ENCODE results near the gene MCTP1. TPM values are rescaled to one million over a fixed set of nuclear protein-coding genes. Genes with fewer than 3 reads are reported as not detected.

MCTP1 gene
- total and polyA plus RNA-seq, 9 of the 15 experiments (the other 6 are each of a cell fraction or from before 2014, with no cell fraction given): 0.04 to 0.93 (median 0.06) TPM; not detected in 4

GRCh38 chr5:95149387-95149786 is 135.5 kb downstream of the MCTP1 start:
- POLR2A ChIA-PET: interaction anchor here (0.8 kb wide), 1 partner anchor 10 kb away, joined by 4 read pairs; no protein-coding TSS in a partner anchor
- Histone ChIP-seq H3K4me2 (ENCODE audit: insufficient read depth, low read length) (no peak overlapping the region), H2AFZ (ENCODE audit: low read depth, low read length) (no peak overlapping the region), H3K36me3 (ENCODE audit: control insufficient read depth, insufficient read depth, low read length) (no peaks in the 10 kb centered on the region), H3K4me1 (replicated peaks in 1 of 2; ENCODE audit: control insufficient read depth in 2 of 2, insufficient read depth in 2 of 2, low read length in 2 of 2) (no peaks in the 10 kb centered on the region), H3K27ac (ENCODE audit: extremely low read depth, low read depth, low read length) (no peak overlapping the region), H3K9me1 (ENCODE audit: control insufficient read depth, insufficient read depth, low read length) (no peaks in the 10 kb centered on the region), H3K4me3 (no peak overlapping the region), H3K27me3 (ENCODE audit: control insufficient read depth in 2 of 2, insufficient read depth in 2 of 2, low read length in 2 of 2) (no peaks in the 10 kb centered on the region), H3K79me2 (ENCODE audit: control insufficient read depth, insufficient read depth, low read length) (no peaks in the 10 kb centered on the region), H3K9me3 (replicated peaks; ENCODE audit: control insufficient read depth, insufficient read depth, low read depth, low read length) (no peaks in the 10 kb centered on the region), H4K20me1 (replicated peaks; ENCODE audit: control insufficient read depth, insufficient read depth, low read length) (no peaks in the 10 kb centered on the region), H3K9ac (ENCODE audit: insufficient read depth in 1 of 2, low read depth in 2 of 2, low read length in 2 of 2) (no peak overlapping the region; a peak in 1 of 4 replicates)
- no peak for FAIRE-seq
- ATAC-seq: no peak
- CTCF ChIA-PET (ENCODE audit: low intra/inter-chr PET ratio): no interaction called here
- WGBS (ENCODE audit: insufficient coverage, low coverage, missing lambda C conversion rate): 0% methylated on average over 4 of the region's 4 CpGs
- no peak for DNase-seq (ENCODE audit: extremely low read depth in 1 of 4, low spot score in 3 of 4)
- TF ChIP-seq HSF4 (CRISPR knock-in tag; IDR thresholded peaks at IDR 0.05; ENCODE audit: borderline replicate concordance) (no peak), ZNF740 (CRISPR knock-in tag; IDR thresholded peaks at IDR 0.05) (no peak), ZNF740 (tag; IDR thresholded peaks at IDR 0.05) (no peak), ZNF778 (CRISPR knock-in tag; IDR thresholded peaks at IDR 0.05) (no peak), SMAD1 (IDR thresholded peaks at IDR 0.05; ENCODE audit: low read depth, low read length, partially characterized antibody) (no peak), ZFP36 (IDR thresholded peaks at IDR 0.05; ENCODE audit: low read depth, low read length, partially characterized antibody) (no peak), TBL1XR1 (IDR thresholded peaks at IDR 0.05; ENCODE audit: low read length in 2 of 2) (no peak), ZSCAN29 (IDR thresholded peaks at IDR 0.05) (no peak), ZNF263 (CRISPR knock-in tag; IDR thresholded peaks at IDR 0.05; ENCODE audit: borderline replicate concordance) (no peak), ZNF780A (CRISPR knock-in tag; IDR thresholded peaks at IDR 0.05) (no peak), NR2C1 (IDR thresholded peaks at IDR 0.05) (no peak), NR2C1 (tag; IDR thresholded peaks at IDR 0.05) (no peak), HNRNPH1 (optimal IDR thresholded peaks at IDR 0.05; ENCODE audit: low read depth, low read length) (no peak), SP1 (CRISPR knock-in tag; IDR thresholded peaks at IDR 0.05) (no peak)
- no TSS peak for BruUV-seq (replicated peaks)
- in situ Hi-C loops (cut with MboI) (no loop called here), intact Hi-C loops (cut with micrococcal nuclease) (no loop called here)
